22Rv1 (cell line): ENCODE results near the gene RIN2.

Experiments
- ZFX ChIP-seq: fragments of 450-650 bp; IDR thresholded peaks from 2 replicates; pipeline ENCODE4 v1.6.1; 2017; ENCODE audit warnings: antibody characterized with exemption, borderline replicate concordance
- TF ChIP-seq, protein P1 (sequence below): fragments of 450-650 bp; IDR thresholded peaks from 2 replicates; pipeline ENCODE4 v1.5.1; 2017; ENCODE audit warnings: mild to moderate bottlenecking

DNA sequence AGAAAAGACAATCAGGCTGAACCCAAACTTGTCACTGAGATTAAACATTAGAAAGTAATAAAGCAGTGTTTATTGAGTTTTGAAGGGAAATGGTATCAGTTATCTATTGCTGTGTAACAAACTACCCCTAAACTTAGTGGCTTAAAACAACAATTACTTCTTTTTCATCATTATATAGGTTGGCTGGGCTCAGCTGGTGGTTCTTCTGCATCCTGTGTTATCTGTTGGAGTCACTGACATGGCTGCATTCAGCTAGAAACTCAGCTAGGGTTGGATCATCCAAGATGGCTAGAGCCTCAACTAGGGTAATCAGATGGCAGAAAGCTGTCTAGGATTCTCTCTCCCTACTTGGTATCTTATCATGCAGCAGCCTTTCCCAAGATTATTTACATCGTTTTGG, 12.5 kb upstream of the RIN2 start:
- TF ChIP-seq, protein P1, sequence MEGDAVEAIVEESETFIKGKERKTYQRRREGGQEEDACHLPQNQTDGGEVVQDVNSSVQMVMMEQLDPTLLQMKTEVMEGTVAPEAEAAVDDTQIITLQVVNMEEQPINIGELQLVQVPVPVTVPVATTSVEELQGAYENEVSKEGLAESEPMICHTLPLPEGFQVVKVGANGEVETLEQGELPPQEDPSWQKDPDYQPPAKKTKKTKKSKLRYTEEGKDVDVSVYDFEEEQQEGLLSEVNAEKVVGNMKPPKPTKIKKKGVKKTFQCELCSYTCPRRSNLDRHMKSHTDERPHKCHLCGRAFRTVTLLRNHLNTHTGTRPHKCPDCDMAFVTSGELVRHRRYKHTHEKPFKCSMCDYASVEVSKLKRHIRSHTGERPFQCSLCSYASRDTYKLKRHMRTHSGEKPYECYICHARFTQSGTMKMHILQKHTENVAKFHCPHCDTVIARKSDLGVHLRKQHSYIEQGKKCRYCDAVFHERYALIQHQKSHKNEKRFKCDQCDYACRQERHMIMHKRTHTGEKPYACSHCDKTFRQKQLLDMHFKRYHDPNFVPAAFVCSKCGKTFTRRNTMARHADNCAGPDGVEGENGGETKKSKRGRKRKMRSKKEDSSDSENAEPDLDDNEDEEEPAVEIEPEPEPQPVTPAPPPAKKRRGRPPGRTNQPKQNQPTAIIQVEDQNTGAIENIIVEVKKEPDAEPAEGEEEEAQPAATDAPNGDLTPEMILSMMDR, result no peak
- no peak for TF ChIP-seq ZFX
